Stimulated activated CD8-positive, alpha-beta memory T cell treated with anti-CD3 and anti-CD28 coated beads, Interleukin-4, amount 100 ng/mL, for 4 hours (primary cell): ENCODE data around the gene RNF13.
"Not testable (repeated sequence)": the region's sequence is repeated elsewhere in the genome, so short reads cannot be mapped to it uniquely, and the experiment has no call there.

Experiments
- DNase-seq, 2 donors: peaks; one replicate each; pipeline ENCODE4 v3.0.0-alpha.2; 2020; ENCODE audit warnings: low read depth in 2 of 2, low spot score in 1 of 2

The RNF13 gene

GRCh38 chr3:149800693-149801092 lies 12.3 kb upstream of the RNF13 start:
- no peak for DNase-seq

- no peak for DNase-seq
Observed at GRCh38 chr3:149801195-149801594, 11.8 kb upstream of the RNF13 start.

GRCh38 chr3:149801639-149802038 lies 11.4 kb upstream of the RNF13 start:
- DNase-seq: no peak

- DNase-seq: no peak
Observed at GRCh38 chr3:149806171-149806778, 6.7 kb upstream of the RNF13 start.

GRCh38 chr3:149808209-149808829 lies 4.7 kb upstream of the RNF13 start:
- peak; percentile 24 to 27 for DNase-seq

- no peak for DNase-seq
Observed at GRCh38 chr3:149809699-149810098, 3.3 kb upstream of the RNF13 start.

GRCh38 chr3:149810846-149811245 lies 2.2 kb upstream of the RNF13 start:
- DNase-seq: no peak

- DNase-seq: no peak
Observed at GRCh38 chr3:149812165-149812605, 830 bp upstream of the RNF13 start.

GRCh38 chr3:149813367-149814281 lies 609 bp downstream of the RNF13 start:
- no peak for DNase-seq

- DNase-seq: no peak
Observed at GRCh38 chr3:149815321-149815720, 2.3 kb downstream of the RNF13 start.

GRCh38 chr3:149815728-149816127 lies 2.7 kb downstream of the RNF13 start:
- DNase-seq: no peak

GRCh38 chr3:149816311-149816710 lies 3.3 kb downstream of the RNF13 start:
- no peak for DNase-seq

- no peak for DNase-seq
Observed at GRCh38 chr3:149816986-149817385, 4.0 kb downstream of the RNF13 start.

GRCh38 chr3:149819432-149819831 lies 6.4 kb downstream of the RNF13 start:
- DNase-seq: no peak

- no peak for DNase-seq
Observed at GRCh38 chr3:149820183-149820582, 7.2 kb downstream of the RNF13 start.

- DNase-seq: no peak
Observed at GRCh38 chr3:149826636-149827035, 13.6 kb downstream of the RNF13 start.

GRCh38 chr3:149828390-149828789 lies 15.4 kb downstream of the RNF13 start:
- DNase-seq: no peak

GRCh38 chr3:149829631-149830030 lies 16.6 kb downstream of the RNF13 start:
- not testable (repeated sequence) for DNase-seq

- no peak for DNase-seq
Observed at GRCh38 chr3:149830902-149831301, 17.9 kb downstream of the RNF13 start.

GRCh38 chr3:149831321-149831720 lies 18.3 kb downstream of the RNF13 start:
- no peak for DNase-seq

- DNase-seq: no peak
Observed at GRCh38 chr3:149832086-149832485, 19.1 kb downstream of the RNF13 start.

GRCh38 chr3:149833241-149833640 lies 20.2 kb downstream of the RNF13 start:
- DNase-seq: no peak
